Activated T-cell treated with anti-CD3 and anti-CD28 coated beads for 1 hour (primary cell): ENCODE results near the gene CDH23.

Experiments used
- DNase-seq: peaks from one replicate; pipeline ENCODE4 v3.0.0-alpha.2; 2020; ENCODE audit warnings: low read depth

Gene CDH23

DNA sequence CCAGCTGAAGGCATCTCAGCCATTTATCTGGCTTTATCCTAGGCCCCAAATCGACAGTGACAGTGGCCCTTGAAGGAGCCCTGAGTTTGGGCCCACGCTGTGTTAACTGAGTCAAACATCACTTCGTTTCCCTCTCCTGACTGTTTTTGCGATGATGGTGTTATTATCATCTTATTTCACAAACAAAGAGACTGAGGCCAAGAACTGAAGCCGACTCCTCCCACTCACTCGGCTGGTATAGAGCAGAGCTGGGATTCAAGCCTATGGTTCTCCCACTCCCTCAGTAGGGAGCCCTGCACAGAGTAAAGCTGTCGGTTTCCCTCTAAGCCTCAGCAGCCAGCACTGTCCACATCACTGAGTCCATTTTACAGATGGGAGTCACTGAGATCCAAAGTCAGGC, 141.0 kb downstream of the CDH23 start:
- no peak for DNase-seq

GRCh38 chr10:71538608-71539260, 142.0 kb downstream of the CDH23 start:
- DNase-seq: no peak

- no peak for DNase-seq
These were observed 142.9 kb downstream of the CDH23 start for GRCh38 chr10:71539442-71540118.

GRCh38 chr10:71542478-71542877, 145.8 kb downstream of the CDH23 start:
- DNase-seq: no peak

- DNase-seq: no peak
These were observed 147.0 kb downstream of the CDH23 start for GRCh38 chr10:71543608-71544170.

DNA sequence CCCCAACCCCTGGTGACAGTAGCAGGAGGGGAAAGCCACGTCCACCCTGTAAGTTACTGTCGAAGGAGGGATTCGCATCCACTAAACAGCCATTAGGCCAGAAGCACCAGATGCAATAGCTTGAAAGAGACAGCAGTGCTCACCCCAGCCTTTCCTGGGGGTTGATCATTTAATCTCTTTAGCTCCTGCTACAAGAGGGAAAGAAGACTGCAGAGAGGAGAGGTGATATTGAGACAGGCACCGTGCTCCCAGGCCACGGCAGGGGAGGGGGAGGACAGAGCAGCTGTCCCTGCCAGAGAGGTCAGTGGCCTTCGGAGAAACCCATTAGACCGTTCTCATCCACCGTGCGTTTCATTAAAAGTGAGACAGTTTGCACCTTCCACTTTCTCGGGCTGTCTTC, 148.3 kb downstream of the CDH23 start:
- DNase-seq: no peak

GRCh38 chr10:71546220-71546619, 149.5 kb downstream of the CDH23 start:
- DNase-seq: no peak

DNA sequence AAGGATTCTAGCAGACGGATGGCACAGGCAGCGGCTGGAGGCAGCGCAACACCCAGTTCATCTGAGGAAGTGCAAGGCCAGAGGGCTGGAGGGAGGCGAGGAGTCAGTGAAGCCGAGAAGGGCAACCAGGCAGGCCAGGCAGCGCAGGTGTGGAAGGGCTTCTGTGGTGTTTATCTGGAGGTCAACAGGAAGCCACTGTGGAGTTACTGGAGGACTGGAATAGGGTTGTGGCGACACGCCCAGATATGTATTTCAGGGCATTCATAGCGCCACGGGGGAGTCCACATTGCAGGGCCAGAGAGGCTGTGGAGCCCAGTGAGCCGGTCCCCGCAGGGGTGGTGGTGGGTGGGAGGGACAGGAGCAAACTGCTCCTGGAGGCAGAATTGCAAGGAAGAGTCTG, 150.6 kb downstream of the CDH23 start:
- no peak for DNase-seq

DNA sequence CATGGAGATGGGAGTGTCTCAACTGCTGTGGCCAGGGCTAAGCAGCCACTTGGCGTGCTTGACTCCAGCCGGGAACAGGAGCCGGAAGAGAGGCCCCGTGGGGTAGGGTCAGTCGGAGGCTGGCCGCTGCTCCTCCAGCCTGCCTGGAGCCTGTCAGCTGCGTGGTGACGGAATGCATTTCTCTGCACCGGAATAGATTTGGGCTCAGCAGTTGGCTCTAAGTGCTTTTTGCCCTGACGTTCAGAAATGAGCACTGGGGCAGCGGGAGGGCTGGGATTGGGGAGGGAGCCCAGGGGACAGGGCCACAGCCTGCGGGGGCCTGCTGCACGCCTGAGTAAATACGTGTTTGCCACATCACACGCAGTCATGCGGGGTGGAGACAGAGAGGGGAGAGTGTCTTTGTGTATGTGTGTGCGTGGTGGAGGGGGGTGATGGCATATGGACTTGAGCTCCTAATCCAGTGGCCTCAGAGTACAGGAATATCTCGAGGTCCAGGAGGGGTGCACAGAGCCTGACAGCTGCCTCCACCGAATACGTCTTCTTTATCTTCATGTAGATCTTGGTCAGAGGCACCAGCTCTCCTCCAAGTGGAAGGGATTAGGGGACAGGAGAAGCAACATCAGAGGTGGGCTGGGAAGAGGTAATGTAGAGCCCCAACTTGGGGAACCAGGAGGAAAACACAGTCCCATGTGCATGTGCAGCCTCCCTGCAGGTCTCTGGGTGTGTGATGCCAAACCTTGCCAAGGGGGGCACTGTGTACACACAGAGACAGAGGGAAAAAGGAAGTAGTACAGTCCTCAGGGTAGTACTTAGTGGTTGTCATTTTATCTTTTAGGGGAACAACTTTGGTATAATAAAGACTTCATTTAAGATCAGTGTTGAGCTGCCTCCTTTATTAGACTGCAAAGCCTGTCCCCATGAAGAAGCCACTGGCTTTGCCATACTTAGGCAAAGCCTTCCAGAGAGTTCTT, 151.4 kb downstream of the CDH23 start:
- DNase-seq: no peak

- DNase-seq: no peak
These were observed 153.2 kb downstream of the CDH23 start for GRCh38 chr10:71549766-71550533.

DNA sequence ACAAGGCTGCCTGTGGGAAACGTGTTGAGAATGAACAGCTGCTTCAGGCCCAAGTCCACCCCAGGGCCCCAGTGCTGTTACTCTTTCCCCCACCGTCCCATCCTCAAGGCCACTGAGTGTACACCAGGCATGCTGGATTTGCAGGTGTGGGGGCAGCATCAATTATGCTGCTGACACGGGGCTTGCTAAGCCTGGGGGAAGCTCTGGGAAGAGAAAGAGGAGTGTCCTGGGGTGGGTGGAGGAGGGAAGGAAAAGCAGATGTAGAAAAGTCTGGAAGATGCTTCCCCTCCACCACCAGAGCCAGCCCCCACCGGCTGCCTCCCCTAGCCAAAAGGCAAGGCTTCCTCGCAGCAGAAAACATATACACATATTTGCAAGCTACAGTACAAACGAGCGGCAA, 153.9 kb downstream of the CDH23 start:
- DNase-seq: no peak

DNA sequence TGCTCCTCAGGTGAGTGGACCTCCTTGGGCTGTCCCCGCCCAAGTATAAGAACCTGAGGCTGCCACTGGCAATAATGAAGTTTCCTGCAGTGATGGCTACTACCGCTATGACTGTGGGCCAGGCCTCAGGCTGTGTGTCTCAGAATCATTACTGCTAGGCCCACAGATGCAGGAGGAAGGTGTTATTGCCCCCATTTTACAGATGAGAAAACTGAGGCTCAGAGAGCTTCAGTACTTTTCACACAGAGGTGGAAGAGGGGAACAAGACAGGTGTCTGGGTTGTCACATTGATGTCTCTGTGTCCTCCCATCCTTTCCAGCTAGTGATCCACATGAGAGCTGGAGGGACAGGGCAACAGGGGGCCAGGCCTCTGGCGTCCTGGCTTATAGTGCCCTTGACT, 155.2 kb downstream of the CDH23 start:
- DNase-seq: no peak

DNA sequence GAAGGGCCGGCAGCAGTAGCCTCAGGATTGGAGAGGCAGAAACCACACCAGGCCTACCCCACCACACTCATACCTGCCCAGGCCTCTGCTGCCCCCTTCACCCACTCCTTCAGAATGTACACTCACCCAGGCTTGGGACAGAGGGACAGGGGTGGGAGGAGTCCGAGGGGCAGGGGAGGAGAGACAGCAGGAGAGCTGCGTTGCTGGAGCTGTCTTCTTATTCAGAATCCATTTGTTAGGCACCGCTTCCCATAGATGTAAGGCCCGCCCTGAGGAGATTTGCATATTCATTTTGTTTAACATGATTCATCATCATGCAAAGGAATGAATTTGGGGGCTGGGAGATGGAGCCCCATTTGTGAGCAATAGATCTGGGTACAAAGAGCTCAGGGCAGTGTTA, 156.7 kb downstream of the CDH23 start:
- DNase-seq: no peak

DNA sequence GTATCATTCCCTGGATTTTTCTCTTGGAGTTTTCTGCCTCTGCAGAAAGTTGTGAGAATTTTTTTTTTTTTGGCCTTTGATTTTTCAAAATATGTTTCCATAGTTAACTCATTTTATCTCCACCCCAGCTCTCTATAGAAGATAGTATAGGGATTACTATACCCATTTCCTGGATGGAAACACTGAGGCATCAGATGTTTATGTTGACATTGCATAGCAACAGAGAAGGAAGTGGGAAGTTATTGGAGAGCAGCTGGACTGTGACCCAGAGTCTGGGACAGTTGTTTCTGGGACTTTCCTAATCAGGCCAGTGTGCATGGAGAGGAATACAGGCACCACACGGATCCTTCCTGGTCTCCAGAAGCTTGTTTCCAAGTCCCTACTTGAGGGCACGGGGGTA, 158.0 kb downstream of the CDH23 start:
- no peak for DNase-seq

DNA sequence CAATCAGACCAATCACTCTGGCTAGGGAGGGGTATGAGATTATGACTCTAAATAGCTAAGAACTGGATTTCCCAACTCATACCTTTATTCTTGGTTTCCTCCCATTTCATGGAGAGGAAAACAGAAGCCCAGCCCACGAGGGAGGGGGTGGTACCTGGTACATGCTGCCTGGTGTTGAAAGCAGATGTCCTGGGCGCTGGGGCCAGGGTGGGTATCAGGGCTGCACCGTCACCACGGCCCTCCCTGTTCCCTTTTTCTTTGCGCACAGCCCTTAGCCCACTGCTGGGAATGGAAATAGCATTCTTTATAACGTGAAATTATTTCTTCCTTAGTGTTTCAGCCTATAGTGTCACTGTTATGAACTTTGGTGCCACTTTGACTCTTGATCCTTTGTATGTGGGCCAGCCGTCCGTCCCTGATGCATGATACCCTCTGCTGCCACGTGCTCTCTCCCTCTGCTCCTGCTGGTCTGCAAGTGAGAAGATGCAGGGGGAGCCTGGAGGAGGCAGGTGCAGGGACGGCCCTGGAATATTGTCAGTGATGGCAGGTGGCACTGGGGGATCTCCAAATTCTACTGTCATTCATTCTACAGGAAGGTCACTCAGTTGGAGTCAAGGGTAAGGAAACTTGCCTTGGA, 158.5 kb downstream of the CDH23 start:
- no peak for DNase-seq

DNA sequence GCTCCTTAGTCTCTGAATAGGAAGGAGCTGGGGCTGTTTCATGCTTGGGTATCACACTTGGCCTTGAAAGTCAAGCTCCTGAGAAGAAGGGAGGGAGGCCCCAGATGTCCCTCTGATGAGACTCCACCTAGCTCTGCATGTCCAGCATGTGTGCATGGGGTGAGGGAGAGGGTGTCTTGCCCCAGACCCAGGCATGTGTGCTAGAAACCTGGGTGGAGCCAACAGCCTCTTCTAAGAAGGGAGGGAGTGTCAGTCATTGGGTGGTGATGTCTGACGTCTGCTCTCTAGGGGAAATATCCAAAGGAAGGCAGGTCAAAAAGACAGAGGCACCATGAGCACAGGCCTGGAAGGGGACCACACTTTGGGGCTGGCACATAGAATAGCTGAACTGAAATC, 159.0 kb downstream of the CDH23 start:
- DNase-seq: no peak

- DNase-seq: no peak
These were observed 162.3 kb downstream of the CDH23 start for GRCh38 chr10:71558991-71559390.

DNA sequence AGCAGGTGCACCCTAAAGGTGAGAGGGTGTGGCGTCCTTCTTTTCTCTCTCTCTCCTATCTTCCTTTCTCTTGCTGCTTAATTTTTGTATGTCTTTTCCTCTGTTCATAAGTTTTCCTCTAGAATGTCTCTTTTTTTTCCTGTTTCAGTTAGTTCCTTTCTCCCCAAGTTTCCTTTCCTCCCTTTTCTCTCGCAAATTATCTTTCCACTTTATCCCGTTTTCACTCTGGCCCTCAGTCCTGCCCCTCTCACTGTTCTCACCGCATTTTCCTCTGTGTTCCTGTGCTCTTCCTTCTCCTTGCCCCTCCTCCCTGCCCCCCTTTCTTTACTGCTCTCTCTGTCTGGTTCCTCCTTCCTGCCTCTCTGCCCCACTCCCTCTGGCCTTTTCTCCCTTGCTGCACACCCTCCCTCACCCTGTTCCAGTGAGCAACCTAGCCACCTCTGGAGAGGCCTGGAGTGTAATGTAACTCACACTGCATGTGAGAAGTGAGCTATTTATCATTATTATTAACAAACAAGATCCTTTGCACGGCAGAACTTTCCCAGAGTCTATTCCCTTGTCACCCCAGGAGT, 164.4 kb downstream of the CDH23 start:
- DNase-seq: no peak

GRCh38 chr10:71562181-71562580, 165.5 kb downstream of the CDH23 start:
- no peak for DNase-seq

DNA sequence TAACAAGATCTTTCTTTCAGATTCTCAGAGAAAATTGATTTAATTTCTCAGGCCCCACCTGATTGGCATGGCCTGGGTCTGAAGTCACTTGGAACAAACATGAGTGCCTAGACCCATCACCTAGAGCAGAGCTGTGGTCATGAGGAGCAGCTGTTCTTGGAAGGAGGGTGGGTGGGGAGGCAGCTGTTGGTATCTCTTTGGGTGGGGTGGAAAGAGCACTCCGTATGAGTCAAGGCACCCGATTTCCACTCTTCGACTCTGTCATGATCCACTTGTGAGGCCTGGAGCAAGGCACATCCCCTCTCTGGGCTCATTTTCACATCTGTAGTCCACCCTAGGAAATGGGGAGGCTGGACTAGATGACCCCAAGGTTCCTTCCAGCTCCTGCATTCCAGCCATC, 166.2 kb downstream of the CDH23 start:
- no peak for DNase-seq
